Measurements from ENCODE around the gene REPIN1. TPM values are rescaled to one million over a fixed set of nuclear protein-coding genes. Genes with fewer than 3 reads are reported as not detected.

Gene REPIN1
- total RNA-seq, 1 experiment from 2014 or later, result 124 TPM

DNA sequence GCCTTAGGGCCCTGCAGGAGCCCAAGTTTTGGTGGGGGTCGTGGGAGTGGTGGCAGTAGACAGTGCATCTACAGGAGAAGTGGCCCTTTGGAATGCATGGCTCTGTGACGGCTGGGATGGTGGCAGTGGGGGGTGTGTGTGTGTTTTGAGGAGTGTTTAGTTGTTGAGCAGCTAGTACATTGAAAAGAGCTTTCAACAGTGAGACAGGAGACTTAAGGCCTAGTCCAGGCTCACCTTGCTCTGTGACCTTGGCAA lies 37.6 kb downstream of the REPIN1 start:
- Histone ChIP-seq H4K20me1 (ENCODE audit: low read length) (no peaks in the 10 kb centered on the region), H2AFZ (ENCODE audit: low read length) (no peak overlapping the region), H3K4me1 (ENCODE audit: insufficient read depth, low read length) (peaks cover 8% of the 10 kb centered on the region; the same call in 1 of the 2 replicates), H3K9me3 (ENCODE audit: low read length) (no peaks in the 10 kb centered on the region), H3K79me2 (ENCODE audit: low read length) (no peaks in the 10 kb centered on the region), H3K36me3 (ENCODE audit: low read depth, low read length) (no peaks in the 10 kb centered on the region), H3K27me3 (ENCODE audit: low read length) (no peaks in the 10 kb centered on the region), H3K9me2 (replicated peaks; ENCODE audit: low read length) (no peaks in the 10 kb centered on the region), H3K4me3 (ENCODE audit: low read length) (no peak overlapping the region), H3F3A (ENCODE audit: low read length, unreplicated experiment) (no peaks in the 10 kb centered on the region), H3K4me2 (ENCODE audit: low read length) (no peak overlapping the region), H3K27ac (ENCODE audit: low read length) (no peak overlapping the region), H3K9ac (ENCODE audit: low read length) (no peak overlapping the region)
- ATAC-seq (no peak), DNase-seq (no peak)
- no TSS peak for BruUV-seq (replicated peaks)
- intact Hi-C loops (cut with micrococcal nuclease), result no loop called here
- TF ChIP-seq, protein P1, sequence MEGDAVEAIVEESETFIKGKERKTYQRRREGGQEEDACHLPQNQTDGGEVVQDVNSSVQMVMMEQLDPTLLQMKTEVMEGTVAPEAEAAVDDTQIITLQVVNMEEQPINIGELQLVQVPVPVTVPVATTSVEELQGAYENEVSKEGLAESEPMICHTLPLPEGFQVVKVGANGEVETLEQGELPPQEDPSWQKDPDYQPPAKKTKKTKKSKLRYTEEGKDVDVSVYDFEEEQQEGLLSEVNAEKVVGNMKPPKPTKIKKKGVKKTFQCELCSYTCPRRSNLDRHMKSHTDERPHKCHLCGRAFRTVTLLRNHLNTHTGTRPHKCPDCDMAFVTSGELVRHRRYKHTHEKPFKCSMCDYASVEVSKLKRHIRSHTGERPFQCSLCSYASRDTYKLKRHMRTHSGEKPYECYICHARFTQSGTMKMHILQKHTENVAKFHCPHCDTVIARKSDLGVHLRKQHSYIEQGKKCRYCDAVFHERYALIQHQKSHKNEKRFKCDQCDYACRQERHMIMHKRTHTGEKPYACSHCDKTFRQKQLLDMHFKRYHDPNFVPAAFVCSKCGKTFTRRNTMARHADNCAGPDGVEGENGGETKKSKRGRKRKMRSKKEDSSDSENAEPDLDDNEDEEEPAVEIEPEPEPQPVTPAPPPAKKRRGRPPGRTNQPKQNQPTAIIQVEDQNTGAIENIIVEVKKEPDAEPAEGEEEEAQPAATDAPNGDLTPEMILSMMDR (conservative IDR thresholded peaks at IDR 0.05; ENCODE audit: low read depth, low read length), result no peak
- TF ChIP-seq EZH2 (IDR thresholded peaks at IDR 0.05; ENCODE audit: low read length, unreplicated experiment) (no peak), EZH2phosphoT487 (IDR thresholded peaks at IDR 0.05; ENCODE audit: borderline replicate concordance, low read length) (no peak)
- ChIA-PET POLR2A (ENCODE audit: unreplicated experiment) (no interaction called here), CTCF (no interaction called here)

DNA sequence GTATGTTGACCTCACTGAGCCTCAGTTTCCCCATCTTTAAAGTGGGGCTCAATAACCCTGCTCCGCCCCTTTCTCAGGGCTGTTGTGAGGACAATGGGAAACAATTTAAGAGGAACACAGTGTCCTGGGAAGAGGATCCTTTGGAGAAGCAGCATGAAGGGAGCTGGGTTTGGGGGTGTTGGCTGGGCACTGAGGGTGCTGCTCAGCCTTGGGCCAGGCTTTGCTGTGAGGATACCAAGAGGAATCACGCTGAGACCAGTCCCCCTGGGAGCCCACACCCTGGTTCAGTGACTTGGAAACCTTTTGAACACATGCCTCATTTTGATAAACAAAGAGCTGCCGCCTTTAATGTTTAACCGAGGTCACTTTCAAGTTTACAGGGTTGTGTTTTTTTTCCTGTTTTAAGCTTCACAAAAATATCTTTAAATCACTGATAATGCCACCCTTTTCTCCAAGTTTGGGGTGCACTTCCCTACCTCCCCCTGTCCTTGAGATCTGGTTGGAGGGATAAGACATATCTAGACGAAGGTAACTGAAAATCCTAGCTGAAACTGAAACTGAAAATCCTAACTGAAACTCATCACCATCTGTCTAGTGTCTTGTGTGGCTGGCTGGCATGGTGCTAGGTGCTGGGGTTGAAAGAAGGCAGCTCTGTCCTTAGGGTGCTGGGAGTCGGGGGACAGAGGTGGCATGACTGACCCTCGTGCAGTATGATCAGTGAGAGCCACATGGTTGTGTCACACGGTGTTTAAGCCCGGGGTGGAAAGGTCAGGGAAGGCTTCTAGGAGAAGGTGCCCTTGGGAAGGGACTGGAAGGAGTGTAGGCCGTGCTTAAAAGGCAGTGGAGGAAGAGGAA lies 38.2 kb downstream of the REPIN1 start:
- Histone ChIP-seq H3K4me3 (ENCODE audit: low read length) (no peak overlapping the region), H3K79me2 (ENCODE audit: low read length) (no peaks in the 10 kb centered on the region), H3F3A (ENCODE audit: low read length, unreplicated experiment) (no peaks in the 10 kb centered on the region), H3K9ac (ENCODE audit: low read length) (no peak overlapping the region), H2AFZ (ENCODE audit: low read length) (no peak overlapping the region), H3K27me3 (ENCODE audit: low read length) (no peaks in the 10 kb centered on the region), H3K4me2 (ENCODE audit: low read length) (no peak overlapping the region), H3K27ac (ENCODE audit: low read length) (no peak overlapping the region), H3K4me1 (ENCODE audit: insufficient read depth, low read length) (peaks cover 8% of the 10 kb centered on the region; the same call in 1 of the 2 replicates), H4K20me1 (ENCODE audit: low read length) (no peaks in the 10 kb centered on the region), H3K36me3 (ENCODE audit: low read depth, low read length) (no peaks in the 10 kb centered on the region), H3K9me2 (replicated peaks; ENCODE audit: low read length) (no peaks in the 10 kb centered on the region), H3K9me3 (ENCODE audit: low read length) (no peaks in the 10 kb centered on the region)
- ATAC-seq (no peak), DNase-seq (no peak)
- ChIA-PET CTCF (no interaction called here), POLR2A (ENCODE audit: unreplicated experiment) (no interaction called here)
- intact Hi-C loops (cut with micrococcal nuclease), result no loop called here
- no TSS peak for BruUV-seq (replicated peaks)
- no peak for TF ChIP-seq EZH2phosphoT487 (IDR thresholded peaks at IDR 0.05; ENCODE audit: borderline replicate concordance, low read length)
- TF ChIP-seq, protein P1 (conservative IDR thresholded peaks at IDR 0.05; ENCODE audit: low read depth, low read length), result no peak

DNA sequence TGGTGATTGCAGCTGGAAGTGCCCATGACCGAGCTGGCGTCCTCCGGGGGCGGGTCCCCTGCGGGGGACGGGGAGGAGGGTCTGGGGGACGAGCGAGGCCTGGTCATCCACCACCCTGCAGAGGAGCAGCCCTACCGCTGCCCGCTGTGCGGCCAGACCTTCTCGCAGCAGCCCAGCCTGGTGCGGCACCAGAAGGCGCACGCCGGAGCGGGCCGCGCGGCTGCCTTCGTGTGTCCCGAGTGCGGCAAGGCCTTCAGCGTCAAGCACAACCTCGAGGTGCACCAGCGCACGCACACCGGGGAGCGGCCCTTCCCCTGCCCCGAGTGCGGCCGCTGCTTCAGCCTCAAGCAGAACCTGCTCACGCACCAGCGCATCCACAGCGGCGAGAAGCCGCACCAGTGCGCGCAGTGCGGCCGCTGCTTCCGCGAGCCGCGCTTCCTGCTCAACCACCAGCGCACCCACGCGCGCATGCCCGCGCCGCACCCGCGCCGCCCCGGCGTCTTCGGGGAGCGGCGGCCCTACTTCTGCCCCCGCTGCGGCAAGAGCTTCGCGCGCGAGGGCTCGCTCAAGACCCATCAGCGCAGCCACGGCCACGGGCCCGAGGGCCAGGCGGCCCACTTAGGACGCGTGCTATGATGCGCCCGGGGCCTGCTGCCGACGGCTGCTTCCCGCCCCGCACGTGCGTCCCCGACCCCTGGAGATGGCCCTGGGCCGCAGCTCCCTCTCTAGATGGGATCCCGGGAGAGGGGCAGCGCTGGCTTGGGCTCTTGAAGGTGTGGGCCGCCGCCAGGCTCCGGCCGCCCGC lies 39.2 kb downstream of the REPIN1 start:
- Histone ChIP-seq H3K4me3 (ENCODE audit: low read length) (no peak overlapping the region), H3K27me3 (ENCODE audit: low read length) (no peaks in the 10 kb centered on the region), H3K36me3 (ENCODE audit: low read depth, low read length) (no peaks in the 10 kb centered on the region), H3K9ac (ENCODE audit: low read length) (no peak overlapping the region), H3K9me2 (replicated peaks; ENCODE audit: low read length) (no peaks in the 10 kb centered on the region), H3K9me3 (ENCODE audit: low read length) (no peaks in the 10 kb centered on the region), H3K27ac (ENCODE audit: low read length) (no peak overlapping the region), H3K4me1 (ENCODE audit: insufficient read depth, low read length) (peaks cover 8% of the 10 kb centered on the region; the same call in 1 of the 2 replicates), H4K20me1 (ENCODE audit: low read length) (no peaks in the 10 kb centered on the region), H3K79me2 (ENCODE audit: low read length) (no peaks in the 10 kb centered on the region), H3F3A (ENCODE audit: low read length, unreplicated experiment) (no peaks in the 10 kb centered on the region), H3K4me2 (ENCODE audit: low read length) (no peak overlapping the region), H2AFZ (ENCODE audit: low read length) (no peak overlapping the region)
- intact Hi-C loops (cut with micrococcal nuclease), result no loop called here
- no peak for DNase-seq
- TF ChIP-seq EZH2phosphoT487 (IDR thresholded peaks at IDR 0.05; ENCODE audit: borderline replicate concordance, low read length) (no peak), EZH2 (IDR thresholded peaks at IDR 0.05; ENCODE audit: low read length, unreplicated experiment) (no peak)
- TF ChIP-seq, protein P1 (conservative IDR thresholded peaks at IDR 0.05; ENCODE audit: low read depth, low read length), result no peak
- CTCF ChIA-PET, result no interaction called here
- no TSS peak for BruUV-seq (replicated peaks)
- no peak for ATAC-seq
- POLR2A ChIA-PET (ENCODE audit: unreplicated experiment), result no interaction called here
